Muscle of arm (tissue), 12 donors: ENCODE results near the gene AQP5. TPM values are rescaled to one million over a fixed set of nuclear protein-coding genes. Genes with fewer than 3 reads are reported as not detected.

Source experiments
- DNase-seq: peaks from one replicate; pipeline ENCODE4 v3.0.0-alpha.2; 2013
- polyA plus RNA-seq, 12 donors: library from polyadenylated mRNA; unstranded; fragments of 120-200 nt; gene quantifications; one replicate each; pipeline ENCODE4 v1.2.1, GENCODE V29; 2013; ENCODE audit not compliant: insufficient read length in 12 of 12

AQP5 gene
- polyA plus RNA-seq, 12 donors, result 0.33 to 0.93 (median 0.55) TPM; not detected in 2

- no peak for DNase-seq
Observed at GRCh38 chr12:49962861-49963765, 1.4 kb downstream of the AQP5 start.

DNA sequence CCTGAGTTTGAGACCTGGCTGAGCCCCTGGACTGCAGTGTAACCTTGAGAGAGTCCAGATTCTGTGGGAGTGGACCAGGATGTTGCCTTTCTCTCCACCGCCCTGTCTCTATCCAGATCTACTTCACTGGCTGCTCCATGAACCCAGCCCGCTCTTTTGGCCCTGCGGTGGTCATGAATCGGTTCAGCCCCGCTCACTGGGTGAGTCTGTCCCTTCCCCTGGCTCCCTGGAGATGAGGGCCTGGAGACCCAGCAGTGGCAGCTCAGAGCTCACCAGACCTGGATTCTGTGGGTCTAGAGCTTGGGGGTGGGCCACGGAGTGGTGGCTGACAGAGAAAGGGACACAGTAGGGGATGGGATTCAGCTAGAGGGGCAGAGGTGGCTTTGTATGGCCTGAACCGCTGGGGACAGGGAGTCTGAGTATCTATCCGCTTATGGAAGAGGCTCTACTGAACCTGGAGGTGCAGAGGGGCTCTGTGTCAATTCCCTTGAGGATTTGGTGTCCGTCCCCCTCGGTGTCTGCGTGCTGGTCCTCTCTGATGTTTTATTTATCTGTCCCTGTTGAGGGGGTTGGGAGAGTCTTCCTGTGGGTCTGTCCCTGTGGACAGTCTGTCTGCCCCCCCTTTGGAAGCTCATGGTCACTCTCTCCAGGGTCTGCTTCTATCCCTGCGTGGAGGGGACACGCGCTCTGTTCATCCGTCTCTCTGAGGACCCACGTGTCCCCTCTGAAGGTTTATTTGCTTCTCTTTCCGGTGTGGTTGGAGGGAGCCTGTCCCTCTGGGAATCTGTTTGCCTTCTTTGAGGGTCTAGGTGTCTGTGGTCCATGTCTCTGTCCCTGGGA lies 2.5 kb downstream of the AQP5 start:
- no peak for DNase-seq

DNA sequence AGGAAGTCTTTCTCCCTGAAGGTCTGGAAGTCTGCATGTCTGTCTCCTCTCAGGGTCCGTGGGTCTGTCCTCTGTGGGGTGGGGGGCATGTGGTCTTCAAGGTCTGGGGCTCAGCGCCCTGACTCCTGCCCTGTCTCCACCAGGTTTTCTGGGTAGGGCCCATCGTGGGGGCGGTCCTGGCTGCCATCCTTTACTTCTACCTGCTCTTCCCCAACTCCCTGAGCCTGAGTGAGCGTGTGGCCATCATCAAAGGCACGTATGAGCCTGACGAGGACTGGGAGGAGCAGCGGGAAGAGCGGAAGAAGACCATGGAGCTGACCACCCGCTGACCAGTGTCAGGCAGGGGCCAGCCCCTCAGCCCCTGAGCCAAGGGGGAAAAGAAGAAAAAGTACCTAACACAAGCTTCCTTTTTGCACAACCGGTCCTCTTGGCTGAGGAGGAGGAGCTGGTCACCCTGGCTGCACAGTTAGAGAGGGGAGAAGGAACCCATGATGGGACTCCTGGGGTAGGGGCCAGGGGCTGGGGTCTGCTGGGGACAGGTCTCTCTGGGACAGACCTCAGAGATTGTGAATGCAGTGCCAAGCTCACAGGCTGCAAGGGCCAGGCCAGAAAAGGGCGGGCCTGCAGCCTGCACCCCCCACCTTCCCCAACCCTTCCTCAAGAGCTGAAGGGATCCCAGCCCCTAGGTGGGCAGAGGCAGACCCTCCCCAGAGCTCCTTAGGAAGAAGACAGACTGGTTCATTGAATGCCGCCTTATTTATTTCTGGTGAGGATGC lies 3.4 kb downstream of the AQP5 start:
- no peak for DNase-seq

DNA sequence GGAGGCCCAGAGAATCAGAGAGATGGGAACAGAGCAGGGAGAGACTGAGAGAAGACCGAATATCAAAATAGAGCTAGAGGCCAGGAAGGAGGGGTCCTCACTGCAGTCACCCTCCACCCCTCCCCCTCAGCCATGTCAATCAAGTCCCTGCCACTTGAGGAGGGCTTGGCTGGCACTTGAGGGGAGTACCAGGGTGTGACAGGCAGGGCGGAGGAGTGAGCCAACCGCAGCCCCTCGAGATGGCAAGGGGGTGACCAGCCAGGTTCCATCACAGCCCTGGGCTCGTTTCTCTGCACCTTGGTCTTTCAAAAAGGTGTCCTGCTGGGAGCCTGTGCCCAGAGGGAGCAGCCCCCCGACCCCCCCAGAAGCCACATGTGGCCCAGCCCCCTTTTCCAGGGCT lies 4.2 kb downstream of the AQP5 start:
- no peak for DNase-seq

DNA sequence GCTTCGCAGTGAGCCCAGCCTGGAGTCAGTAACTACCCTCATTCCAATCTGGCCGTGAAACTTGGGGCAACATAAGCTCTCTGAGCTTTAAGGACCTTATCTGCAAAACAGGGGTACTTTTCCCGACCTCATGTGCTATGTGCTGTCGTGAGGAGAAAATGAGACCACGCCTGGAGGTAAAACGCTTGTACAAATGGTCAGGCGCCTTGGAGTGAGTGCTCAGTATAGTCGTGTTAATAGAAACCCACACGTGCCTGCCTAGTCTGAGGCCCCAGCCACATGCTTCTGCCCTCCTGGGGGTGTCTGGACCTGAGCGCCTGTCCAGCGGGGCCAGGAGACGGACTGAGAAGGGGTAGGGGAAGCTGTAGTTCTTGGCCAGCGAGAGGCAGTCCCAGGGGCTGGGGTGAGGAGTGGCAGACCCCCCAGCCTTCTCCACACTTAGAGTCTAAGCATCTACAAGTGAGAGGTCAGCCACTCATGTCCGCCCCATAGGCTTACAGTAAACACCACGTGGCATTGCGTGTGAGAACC lies 4.9 kb downstream of the AQP5 start:
- no peak for DNase-seq

- DNase-seq, result peak; percentile 91
Observed at GRCh38 chr12:49967042-49967776, 5.5 kb downstream of the AQP5 start.

DNA sequence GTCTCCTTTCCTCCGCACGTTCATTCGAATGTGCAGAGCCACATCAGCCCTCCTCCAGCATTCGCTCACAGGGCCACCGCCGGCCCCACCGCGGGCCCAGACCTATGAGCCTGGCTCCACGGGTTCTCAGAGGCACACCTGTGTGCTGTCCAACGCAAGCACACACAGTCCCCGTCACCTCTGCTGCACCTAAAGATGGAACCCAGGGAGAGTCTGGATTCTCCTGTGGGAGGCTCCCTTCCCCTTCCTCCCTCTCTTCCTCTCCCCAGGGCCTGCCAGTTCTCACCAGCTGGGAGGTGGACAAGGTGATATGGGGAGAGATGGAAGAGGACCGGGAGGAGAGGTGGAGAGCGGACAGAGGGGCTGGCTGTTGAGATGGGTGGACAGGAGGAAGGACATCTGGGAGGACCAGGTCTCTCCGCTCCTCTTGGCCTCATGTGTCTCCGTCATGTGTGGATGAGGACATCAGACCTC lies 6.1 kb downstream of the AQP5 start:
- no peak for DNase-seq

GRCh38 chr12:49968471-49968870 lies 6.8 kb downstream of the AQP5 start:
- DNase-seq, result no peak

GRCh38 chr12:49969027-49969426 lies 7.4 kb downstream of the AQP5 start:
- DNase-seq, result no peak

DNA sequence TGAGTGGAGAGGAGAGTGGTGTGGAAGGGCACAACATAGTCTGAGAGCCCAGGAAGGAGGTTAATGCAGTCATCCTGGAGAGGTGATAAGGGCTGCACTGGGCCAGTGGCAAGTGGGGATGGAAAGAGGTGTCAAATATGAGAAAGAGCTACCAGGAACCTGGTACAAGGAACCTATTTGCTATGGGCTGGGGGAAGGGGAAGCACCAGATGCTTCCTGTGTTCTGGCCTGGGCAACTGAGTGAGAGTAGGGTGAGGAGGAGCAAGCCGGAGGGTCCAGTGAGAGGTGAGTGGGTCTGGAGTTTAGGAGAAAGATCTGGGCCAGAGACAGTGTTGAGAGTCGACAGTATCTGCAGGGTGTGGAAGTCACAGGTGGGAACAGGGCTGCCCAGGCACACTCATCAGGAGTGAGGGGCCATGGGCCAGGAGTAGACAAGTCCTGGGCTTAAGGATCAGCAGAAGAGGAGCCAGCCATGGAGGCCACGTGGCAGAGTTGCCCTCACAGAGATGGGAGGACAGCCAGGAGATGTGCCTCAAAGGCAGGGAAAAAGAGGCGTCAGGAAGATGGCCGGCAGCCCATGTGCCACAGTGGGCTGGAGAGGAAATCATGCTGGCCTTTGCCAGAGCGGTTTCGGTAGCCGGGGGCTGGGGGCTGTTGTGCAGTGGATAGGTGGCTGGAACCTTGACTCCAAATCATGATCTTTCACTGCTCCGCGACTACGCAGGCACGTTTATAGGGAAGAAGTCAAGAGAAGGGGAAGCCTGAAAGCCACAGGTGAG lies 8.2 kb downstream of the AQP5 start:
- no peak for DNase-seq

GRCh38 chr12:49970658-49971057 lies 9.0 kb downstream of the AQP5 start:
- no peak for DNase-seq

- DNase-seq, result no peak
Observed at GRCh38 chr12:49971141-49971540, 9.5 kb downstream of the AQP5 start.

DNA sequence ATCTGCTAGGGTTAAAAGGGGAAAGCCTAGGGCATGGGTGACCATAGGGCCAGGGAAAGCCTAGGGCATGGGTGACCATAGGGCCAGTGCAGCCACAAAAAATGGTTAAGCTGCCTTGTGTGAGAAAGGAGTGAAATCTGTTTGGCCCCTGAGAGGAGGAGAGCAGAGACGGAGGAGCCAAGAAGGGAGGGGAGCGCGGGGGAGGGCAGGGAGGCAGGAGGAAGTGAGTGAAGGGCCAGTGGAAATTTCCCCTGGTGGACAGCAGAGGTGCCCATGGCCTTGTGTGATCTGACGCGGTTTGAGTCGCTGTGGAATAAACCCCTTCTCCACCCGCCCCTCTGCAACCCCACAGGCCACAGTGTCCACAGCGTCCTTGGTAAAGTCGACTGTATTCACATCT lies 10.5 kb downstream of the AQP5 start:
- no peak for DNase-seq

DNA sequence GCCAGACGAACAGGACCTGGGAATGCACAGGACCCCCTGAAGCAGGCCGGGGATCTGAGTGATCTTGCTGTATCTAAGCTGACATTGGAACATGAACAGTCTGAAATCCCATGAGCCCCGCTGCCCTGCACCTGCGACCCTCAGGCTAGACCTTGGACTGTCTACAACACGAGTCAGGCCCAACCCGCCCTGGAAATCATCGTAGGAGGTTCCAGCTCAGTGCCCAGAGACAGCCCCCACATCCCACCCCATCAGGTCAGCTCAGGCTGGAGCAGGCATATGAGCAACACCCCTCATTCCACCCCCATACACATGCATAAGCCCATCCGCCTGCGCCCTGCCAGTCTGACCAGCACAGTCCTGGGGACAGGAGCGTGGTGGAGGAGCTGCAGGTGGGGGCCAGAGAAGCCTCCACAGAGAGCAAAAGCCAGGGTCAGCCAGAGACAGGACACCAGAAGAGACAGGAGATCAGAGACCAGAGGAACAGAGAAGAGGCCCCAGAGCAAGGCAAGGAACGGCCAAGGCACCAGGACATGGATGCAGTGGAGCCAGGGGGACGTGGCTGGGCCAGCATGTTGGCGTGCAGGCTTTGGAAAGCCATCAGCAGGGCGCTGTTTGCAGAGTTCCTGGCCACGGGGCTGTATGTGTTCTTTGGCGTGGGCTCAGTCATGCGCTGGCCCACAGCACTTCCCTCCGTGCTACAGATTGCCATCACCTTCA lies 11.1 kb downstream of the AQP5 start, which contains the start of gene AQP6:
Gene AQP6 (plus strand): TSS at position 307 of the 720 bp plus-strand sequence. CDS start 227 bp downstream, at position 534.
- DNase-seq, result no peak

DNA sequence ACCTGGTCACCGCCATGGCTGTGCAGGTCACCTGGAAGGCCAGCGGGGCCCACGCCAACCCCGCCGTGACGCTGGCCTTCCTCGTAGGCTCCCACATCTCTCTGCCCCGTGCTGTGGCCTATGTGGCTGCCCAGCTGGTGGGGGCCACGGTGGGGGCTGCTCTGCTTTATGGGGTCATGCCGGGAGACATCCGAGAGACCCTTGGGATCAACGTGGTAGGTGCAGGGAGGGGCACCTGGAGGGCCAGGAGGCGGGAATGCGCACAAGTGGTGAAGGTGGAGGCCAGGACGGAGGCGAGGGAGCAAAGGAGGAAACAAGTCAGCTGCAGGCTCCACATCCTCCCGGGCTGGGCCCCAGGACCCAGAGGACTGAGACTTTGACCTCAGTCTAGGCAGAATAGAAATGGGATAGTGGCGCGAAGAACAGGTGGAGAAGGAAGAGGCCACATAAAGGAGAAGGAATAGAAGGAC lies 11.7 kb downstream of the AQP5 start:
- no peak for DNase-seq

GRCh38 chr12:49974231-49974675 lies 12.6 kb downstream of the AQP5 start:
- peak; percentile 66 for DNase-seq

DNA sequence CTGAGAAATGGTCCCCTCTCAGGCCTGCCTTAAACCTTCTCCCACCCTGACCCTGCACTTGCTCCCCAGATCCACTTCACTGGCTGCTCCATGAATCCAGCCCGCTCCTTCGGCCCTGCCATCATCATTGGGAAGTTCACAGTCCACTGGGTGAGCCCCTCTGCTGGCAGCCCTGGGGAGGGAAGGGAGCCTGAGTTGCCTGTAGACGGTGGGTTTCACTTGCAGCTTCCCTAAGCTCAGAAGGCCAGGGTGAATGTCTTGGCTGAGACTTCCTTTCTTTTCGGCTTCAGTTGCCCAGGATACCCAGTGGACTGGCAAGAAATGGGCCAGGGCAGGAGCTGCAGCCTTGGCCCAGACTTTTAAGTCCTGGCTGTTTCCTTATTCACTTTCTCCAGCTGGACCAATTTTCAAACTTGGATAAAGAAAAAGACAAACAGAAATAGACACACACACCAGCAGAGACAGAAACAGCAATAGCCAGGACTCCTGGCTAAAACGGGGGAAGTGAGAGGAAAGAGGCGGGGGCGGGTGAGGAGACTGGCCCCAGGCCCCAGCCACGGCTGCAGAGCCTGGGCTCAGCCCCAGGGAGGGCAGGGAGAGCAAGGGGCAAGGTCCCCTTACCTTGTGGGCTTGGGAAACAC lies 13.1 kb downstream of the AQP5 start:
- peak; percentile 62 for DNase-seq

GRCh38 chr12:49975318-49975761 lies 13.7 kb downstream of the AQP5 start:
- no peak for DNase-seq
